ENCODE results near the gene KCNH8.

- TF ChIP-seq EZH2 (IDR thresholded peaks at IDR 0.05; ENCODE audit: insufficient read depth, poor library complexity, severe bottlenecking) (no peak), EZH2phosphoT487 (IDR thresholded peaks at IDR 0.05; ENCODE audit: insufficient read depth, low read depth) (no peak)
These were observed 251.0 kb downstream of the KCNH8 start for GRCh38 chr3:19399356-19399755.
